Prostate gland (tissue), 2 donors: ENCODE results near the gene NR5A2.

Source experiments
- CTCF ChIP-seq, 4 experiments: fragments of 200-600 bp in 2 of 4; fragments of 450-650 bp in 2 of 4; sonication (generic) in 2 of 4; IDR thresholded peaks; 1 replicate in 3 of 4; 2 replicates in 1 of 4; pipeline ENCODE4 v1.5.1; 2016 to 2019; ENCODE audit warnings: antibody characterized with exemption in 4 of 4, mild to moderate bottlenecking in 2 of 4, moderate library complexity in 2 of 4
- POLR2A ChIP-seq: fragments of 450-650 bp; IDR thresholded peaks from one replicate; pipeline ENCODE4 v1.6.1; 2016; ENCODE audit warnings: antibody characterized with exemption, mild to moderate bottlenecking

DNA sequence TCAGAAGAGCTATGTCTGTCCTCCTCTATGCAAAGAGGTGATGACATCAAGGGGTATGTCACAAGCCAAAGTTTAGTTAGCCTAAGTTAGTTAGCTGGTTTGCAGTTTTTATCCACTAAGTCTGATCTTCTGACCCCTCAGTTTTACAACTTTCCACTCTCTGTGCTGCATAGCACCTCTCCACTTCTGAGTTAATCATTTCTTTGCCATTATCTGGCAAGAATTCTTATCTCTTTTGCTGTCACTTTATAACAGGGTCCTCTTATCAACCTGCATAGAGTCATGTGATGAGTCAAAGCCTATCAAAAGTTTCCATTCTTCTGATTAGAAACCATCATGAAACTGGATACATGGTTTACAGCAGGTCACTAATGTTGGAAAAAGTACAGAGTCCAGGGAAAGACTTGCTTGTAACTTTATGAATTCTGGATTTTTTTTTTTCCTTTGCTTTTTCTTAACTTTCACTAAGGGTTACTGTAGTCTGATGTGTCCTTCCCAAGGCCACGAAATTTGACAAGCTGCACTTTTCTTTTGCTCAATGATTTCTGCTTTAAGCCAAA lies at the start of gene NR5A2:
- TF ChIP-seq POLR2A (no peak), CTCF (IDR thresholded peaks at IDR 0.05) (no peak)
